HG03280 (cell line): Measurements from ENCODE around the gene ACACA.
"Not testable (repeated sequence)": the region's sequence is repeated elsewhere in the genome, so short reads cannot be mapped to it uniquely, and the experiment has no call there.

ENCODE experiments used
- ATAC-seq: cut with Tn5 transposase; IDR thresholded peaks from one replicate; pipeline ENCODE4 v1.9.1; 2021; ENCODE audit warnings: mild to moderate bottlenecking, moderate library complexity; ENCODE audit not compliant: unreplicated experiment

Gene ACACA

DNA sequence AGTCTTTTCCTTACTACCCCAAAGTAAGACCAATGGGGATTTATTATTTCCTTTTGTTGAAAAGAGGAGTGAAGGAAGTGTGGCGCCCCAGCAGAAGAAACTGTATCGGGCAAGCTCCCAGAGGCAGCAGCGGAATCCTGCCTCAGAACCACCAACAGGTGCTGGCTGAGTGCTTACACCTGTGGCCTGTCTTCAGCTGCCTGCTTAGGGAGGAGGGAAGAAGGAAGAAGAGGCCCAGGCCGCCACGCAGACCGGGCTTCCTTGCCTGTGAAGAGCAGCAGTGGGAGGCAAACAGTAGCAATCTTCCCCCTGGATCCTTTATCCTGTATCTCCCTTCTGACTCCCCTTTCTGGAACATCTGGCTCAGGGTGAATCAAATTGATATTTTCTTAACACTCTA, 323.2 kb downstream of the ACACA start:
- no peak for ATAC-seq

- ATAC-seq = no peak
Measured at GRCh38 chr17:37082985-37083384, 323.7 kb downstream of the ACACA start.

DNA sequence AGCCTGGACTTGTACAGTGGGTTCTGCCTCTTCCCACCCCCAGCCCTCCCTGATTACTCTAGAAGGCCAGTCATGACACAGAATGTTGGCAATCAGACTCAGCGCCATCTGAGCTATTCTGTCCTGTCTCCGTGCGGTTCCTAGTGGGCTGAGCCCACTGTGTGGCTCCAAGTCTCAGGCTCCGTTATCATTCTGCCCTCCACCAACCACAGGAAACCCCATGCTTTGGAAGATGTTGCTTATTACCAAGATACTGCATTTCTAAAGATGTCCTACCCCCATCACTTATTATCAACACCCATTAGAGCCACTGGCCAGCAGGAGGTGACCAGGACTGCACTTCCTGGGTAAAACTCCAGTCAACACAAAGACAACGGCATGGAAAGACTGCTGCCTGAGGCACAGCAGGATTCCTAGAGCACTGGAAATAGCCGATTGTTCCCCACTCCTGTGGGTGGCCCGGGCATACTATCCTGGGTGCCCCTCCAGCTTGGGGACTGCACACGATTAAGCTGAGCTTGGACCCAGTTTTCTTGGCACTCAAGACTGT, 324.2 kb downstream of the ACACA start:
- no peak for ATAC-seq

DNA sequence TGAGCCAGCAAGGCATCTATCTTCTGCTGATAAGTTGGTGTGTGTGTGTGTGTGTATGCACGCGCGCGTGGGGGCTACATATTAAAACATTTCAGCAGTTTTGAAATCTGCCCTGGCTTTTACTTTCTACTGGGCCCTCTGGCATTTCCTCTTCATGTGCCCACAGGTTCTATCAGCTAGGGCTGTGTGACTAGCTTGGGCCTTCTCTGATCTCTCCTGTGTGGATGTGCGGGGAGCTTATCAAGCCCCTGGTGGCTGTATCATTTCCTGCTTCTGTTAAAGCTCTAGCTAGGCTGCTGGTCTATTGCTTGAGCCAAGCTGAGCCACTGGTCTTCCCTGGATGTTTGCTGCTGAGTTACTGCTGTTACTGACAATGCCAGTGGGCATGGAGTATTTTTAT, 325.3 kb downstream of the ACACA start:
- no peak for ATAC-seq

GRCh38 chr17:37079735-37080134, 326.9 kb downstream of the ACACA start:
- no peak for ATAC-seq

DNA sequence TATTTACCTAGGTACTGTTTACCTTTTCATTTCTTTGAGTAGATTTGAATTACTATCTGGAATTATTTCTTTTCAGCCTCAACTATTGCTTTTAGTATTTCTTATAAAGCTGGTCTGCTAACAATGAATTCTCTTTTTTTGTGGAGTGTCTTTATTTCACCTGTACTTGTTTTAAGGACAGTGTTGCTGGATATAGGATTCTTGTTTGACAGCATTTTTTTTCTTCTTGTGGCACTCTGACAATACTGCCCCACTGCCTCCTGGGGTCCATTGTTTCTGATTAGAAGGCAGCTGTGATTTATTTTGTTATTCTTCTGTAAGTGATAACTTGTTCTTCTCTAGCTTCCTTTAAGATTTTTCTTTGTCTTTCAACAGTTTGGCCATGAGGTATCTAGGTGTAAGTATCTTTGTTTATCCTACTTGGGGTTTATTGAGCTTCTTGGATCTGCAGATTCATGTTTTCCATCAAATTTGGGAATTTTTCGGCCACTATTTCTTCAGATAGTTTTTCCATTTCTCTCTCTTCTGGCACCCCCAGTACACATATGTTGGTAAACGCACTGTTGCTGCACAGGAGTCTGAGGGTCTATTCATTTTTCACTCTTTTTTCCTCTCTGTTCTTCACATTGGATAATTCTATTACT, 327.4 kb downstream of the ACACA start:
- no peak for ATAC-seq

DNA sequence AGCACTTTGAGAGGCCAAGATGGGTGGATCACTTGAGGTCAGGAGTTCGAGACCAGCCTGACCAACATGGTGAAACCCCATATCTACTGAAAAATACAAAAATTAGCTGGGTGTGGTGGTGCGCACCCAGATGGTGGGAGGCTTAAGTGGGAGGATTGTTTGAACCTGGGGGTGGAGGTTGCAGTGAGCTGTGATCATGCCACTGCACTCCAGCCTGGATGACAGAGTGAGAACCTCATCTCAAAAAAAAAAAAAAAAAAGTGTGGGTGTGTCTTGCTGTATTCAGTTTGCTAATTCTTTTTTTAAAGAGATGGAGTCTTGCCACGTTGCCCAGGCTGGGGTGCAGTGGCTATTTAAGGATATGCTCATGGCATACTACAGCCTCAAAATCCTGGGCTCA, 333.2 kb downstream of the ACACA start:
- ATAC-seq = not testable (repeated sequence)

- no peak for ATAC-seq
Measured at GRCh38 chr17:37069087-37069486, 337.5 kb downstream of the ACACA start.

DNA sequence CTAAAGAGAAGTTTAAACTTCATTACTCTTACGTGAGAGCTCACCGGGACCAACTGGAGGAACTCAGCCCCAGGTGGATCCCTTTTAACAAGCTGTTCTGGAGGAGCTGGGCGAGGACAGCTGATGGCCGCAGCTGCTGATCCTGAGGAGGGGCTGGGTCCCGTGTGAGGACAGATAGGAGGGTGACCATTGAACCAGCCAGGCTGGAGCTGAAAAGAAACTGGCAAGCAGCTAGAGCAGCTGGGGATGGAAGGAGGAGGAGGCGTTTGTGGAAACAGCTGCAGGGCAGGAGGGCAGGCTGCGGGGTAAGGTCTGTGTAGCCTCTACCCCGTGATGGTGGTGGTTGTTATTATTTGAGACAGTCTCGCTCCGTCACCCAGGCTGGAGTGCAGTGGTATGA, 338.4 kb downstream of the ACACA start:
- ATAC-seq = no peak

DNA sequence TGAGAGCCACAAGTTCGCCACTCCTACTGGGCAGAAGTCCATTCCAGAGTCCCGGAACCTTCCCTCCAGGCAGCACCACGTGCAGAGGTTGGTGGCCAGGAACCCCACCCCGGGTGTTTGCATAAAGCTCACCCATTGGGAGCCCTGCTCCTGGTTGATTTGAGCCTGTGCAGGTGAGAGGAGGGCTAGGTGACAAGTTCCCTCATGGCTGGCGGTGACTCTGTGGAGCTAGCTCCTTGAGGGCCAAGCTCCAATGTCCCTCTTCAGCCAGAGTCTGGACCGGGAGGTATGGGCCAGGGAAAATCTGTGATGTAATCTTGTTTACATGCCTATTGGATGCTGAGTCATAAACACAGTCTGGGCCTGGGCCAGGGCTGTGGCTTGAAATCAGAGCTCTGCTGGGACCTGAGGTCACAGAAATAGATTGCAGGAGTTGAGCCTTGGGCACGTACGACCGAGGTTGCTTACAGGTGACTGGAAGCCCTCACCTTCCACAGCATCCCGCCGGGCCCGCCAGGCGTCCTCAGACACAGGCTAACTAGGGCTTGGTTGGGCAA, 339.0 kb downstream of the ACACA start:
- no peak for ATAC-seq

DNA sequence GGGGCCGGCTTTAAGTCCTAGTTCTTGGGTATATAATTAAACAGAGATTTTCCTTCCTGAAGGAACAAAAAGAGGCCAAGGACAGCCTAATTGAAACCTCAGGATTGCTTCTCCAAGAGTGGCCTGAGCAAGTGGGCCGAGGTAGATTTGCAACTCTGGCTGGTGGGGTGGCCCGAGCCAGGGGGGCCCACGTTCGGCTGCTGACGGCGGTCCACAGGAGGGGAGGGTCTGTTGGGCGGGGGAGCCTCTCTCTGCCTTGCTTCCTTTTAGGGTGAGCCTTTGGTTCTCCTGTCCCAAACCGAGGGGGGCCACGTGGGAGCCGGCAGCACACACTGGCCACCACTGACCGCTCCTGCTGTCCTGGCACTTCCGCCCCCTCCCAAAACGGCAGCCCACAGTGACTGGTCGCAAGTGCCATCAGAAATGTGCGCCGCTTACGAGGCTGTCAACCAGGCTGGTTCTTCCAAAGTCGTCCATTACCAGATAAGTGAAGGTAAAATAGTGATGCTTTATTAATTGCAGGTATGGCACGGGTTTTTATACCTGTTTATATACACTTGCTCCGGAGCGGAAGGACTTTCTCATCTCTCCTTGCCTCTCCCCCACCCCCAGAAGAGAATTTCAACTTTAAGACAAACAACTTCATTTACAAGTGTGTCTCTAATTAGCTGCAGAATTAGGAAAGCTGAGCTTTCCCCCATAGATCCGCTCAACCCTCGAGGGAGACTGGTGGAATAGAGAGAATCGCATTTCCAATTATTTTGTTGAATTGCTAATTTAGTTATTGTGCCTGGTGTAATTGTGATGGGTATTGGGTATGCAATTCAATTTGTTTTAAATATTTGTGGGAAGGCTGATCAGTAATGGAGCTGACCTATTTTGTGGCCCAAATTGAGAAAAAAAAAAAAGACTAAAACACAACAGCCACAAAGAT, 340.0 kb downstream of the ACACA start:
- ATAC-seq = no peak

DNA sequence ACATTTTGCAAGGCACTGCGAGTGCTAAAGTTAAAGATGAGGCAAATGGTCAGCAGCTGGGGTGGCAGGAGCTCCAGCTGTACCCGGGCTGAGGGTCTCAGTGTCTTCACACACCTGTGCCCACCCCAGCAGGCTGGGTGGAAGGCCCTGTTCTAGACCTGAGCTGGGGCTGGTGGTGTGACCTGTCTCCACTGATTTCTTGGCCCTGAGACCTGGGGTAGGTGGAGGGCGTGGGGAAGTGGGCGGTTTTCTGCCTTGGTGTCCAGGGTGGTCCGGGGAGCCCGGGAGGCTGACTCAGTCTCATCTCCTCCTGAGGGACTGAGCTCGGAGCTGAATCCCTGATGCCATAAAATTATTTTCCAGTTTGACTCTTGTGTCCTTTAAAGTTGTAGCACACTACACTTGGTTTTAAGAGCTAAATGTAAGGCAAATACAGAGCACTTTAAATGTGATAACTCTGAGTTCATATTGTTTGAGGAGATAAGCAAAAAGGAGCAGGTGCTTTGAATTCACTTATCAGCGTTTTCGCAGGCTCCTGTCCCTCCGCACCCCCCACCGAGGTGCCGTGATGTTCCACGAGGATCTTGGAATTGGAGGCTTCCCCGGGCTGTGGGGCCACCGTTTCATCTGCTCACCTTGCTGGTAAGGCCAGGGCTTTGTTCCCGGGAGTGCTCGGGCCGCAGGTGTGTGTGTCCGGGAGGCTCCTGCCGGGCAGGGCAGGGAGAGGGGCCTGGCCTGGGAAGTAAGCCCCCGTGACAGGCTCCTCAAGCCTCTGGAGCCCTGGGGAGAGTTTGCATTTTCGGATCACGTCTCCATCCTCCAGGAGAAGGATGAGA, 340.9 kb downstream of the ACACA start:
- ATAC-seq = no peak

DNA sequence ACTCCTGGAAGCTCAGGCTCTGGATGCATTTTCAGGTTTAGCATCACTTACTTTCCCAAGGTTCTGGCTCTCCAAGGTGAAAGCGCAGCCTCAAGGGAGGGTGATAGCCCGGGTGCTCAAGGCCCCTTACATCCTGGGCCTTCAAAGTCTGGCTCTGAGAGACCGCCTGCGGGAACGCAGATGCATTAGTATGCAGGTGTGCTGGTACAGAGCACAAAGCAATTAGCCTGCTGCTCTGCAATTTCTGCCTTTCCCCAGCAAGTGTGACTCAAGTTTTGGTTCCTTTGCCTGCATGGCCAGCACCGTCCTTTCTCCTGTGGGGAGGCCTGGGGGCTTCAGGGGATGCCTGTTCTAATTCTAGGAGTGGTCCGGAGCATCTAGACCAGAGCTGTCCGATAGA, 341.7 kb downstream of the ACACA start:
- ATAC-seq = no peak

DNA sequence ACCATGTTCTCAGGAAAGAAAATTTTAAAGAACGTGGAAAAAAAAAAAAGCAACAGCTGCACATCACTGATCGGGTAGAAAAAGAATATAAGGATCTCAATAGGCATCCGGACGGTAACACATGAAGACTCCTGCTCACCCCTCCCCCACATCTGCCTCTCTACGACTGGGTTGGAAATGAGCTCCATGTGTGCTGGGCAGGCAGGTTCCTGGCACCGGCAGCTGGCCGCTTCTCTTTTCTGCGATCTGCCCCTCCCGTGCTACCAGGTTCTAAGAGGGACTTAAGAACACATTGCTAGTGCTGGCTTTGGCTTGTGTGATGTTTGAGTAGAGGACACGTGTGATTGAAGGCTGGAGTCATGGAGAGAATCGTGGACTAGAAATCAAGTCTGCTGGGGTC, 342.4 kb downstream of the ACACA start:
- no peak for ATAC-seq

GRCh38 chr17:37062021-37062420, 344.6 kb downstream of the ACACA start:
- ATAC-seq = no peak

- ATAC-seq = no peak
Measured at GRCh38 chr17:37060928-37061327, 345.7 kb downstream of the ACACA start.

GRCh38 chr17:37060094-37060493, 346.5 kb downstream of the ACACA start:
- ATAC-seq = no peak

GRCh38 chr17:37059493-37059892, 347.1 kb downstream of the ACACA start:
- no peak for ATAC-seq

GRCh38 chr17:37056622-37057021, 350.0 kb downstream of the ACACA start:
- ATAC-seq = no peak

GRCh38 chr17:37054894-37055293, 351.7 kb downstream of the ACACA start:
- no peak for ATAC-seq

DNA sequence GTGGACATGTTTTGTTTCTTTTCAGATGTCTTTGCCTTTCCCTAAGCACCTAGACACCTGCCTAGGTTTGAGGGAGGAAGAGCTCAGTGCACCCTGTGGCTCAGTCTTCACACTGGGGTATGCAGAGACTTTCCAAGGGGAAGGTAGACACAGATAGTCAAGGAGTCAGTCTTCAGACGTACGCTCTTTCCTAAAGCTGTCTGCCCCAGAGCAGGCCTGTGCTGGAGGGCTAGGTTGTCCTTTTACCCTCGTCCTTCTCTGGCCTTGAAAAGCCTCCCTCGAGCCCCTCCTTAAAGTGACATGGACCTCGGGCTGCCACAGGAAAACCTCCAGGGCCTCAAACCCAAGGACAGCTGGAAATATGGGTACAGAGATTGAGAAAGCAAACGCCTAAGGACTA, 354.2 kb downstream of the ACACA start:
- no peak for ATAC-seq
